ENCODE measurements around the gene NCCRP1.

DNA sequence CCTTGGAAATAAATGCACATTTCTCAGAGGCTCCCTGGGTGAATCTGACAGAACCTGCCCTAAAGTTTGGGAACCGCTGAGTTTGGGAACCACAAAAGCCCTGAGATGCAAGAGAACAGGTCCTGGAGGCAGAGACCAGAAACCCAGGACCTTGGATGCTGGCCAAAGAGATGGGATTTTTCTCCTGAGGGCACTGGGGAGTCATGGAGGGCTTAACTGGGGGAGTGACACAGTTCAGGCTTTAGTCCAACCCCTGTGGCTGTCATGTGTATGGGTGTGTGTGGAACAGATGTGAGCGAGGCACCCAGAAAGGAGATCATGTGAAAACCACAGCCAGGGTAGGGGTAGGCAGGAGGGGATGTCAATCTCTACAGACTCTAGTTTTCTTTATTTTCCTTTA lies 3.9 kb upstream of the NCCRP1 start:
- TF ChIP-seq, protein P1, sequence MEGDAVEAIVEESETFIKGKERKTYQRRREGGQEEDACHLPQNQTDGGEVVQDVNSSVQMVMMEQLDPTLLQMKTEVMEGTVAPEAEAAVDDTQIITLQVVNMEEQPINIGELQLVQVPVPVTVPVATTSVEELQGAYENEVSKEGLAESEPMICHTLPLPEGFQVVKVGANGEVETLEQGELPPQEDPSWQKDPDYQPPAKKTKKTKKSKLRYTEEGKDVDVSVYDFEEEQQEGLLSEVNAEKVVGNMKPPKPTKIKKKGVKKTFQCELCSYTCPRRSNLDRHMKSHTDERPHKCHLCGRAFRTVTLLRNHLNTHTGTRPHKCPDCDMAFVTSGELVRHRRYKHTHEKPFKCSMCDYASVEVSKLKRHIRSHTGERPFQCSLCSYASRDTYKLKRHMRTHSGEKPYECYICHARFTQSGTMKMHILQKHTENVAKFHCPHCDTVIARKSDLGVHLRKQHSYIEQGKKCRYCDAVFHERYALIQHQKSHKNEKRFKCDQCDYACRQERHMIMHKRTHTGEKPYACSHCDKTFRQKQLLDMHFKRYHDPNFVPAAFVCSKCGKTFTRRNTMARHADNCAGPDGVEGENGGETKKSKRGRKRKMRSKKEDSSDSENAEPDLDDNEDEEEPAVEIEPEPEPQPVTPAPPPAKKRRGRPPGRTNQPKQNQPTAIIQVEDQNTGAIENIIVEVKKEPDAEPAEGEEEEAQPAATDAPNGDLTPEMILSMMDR (IDR thresholded peaks at IDR 0.05), result no peak
- no peak for TF ChIP-seq POLR2A (IDR thresholded peaks at IDR 0.05)
